ENCODE results near the gene SLX4IP.

DNA sequence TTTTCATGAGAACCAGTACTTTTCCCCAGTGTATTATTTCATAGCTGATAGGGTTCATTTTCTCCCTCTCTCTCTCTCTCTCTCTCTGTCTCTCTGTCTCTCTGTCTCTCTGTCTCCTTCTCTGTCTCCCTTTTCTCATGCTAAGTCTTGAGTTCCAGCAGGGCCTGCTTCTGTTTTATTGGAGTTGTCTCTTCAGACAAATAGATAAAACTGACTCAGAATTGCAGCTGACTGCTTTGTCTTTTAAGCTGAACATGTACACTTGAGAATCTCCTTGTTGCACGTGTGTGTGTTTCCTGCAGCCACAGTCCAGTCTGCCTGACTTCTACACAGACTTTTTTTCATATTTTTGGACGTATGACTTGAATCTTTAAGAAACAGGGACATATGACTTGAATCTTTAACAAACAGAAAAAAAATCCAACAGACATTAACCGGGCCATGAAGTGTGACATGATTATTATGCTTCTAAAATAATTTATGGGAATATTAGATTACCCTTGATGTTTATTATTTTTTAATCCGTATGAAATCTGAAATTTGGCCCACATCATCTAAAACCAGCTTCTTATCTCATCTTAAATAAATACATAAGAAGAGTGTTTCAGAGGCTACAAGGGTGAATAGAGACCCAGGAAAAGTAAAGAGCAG lies 167.2 kb downstream of the SLX4IP start:
- TF ChIP-seq, protein P1, sequence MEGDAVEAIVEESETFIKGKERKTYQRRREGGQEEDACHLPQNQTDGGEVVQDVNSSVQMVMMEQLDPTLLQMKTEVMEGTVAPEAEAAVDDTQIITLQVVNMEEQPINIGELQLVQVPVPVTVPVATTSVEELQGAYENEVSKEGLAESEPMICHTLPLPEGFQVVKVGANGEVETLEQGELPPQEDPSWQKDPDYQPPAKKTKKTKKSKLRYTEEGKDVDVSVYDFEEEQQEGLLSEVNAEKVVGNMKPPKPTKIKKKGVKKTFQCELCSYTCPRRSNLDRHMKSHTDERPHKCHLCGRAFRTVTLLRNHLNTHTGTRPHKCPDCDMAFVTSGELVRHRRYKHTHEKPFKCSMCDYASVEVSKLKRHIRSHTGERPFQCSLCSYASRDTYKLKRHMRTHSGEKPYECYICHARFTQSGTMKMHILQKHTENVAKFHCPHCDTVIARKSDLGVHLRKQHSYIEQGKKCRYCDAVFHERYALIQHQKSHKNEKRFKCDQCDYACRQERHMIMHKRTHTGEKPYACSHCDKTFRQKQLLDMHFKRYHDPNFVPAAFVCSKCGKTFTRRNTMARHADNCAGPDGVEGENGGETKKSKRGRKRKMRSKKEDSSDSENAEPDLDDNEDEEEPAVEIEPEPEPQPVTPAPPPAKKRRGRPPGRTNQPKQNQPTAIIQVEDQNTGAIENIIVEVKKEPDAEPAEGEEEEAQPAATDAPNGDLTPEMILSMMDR (IDR thresholded peaks at IDR 0.05; ENCODE audit: low read depth, low read length): no peak
- no peak for TF ChIP-seq MYC (IDR thresholded peaks at IDR 0.05; ENCODE audit: low read depth, low read length)
- no peak for TF ChIP-seq POLR2A (IDR thresholded peaks at IDR 0.05; ENCODE audit: extremely low read depth, insufficient read length)
- TF ChIP-seq, protein P2, sequence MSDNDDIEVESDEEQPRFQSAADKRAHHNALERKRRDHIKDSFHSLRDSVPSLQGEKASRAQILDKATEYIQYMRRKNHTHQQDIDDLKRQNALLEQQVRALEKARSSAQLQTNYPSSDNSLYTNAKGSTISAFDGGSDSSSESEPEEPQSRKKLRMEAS (IDR thresholded peaks at IDR 0.05; ENCODE audit: low read depth, low read length): no peak
